HG02885 (cell line): ENCODE data around the gene ACTRT3.
"Not testable (repeated sequence)": the region's sequence is repeated elsewhere in the genome, so short reads cannot be mapped to it uniquely, and the experiment has no call there.

Source experiments
- ATAC-seq: cut with Tn5 transposase; IDR thresholded peaks from one replicate; pipeline ENCODE4 v1.9.1; 2021; ENCODE audit warnings: mild to moderate bottlenecking; ENCODE audit not compliant: unreplicated experiment, poor library complexity

The ACTRT3 gene

DNA sequence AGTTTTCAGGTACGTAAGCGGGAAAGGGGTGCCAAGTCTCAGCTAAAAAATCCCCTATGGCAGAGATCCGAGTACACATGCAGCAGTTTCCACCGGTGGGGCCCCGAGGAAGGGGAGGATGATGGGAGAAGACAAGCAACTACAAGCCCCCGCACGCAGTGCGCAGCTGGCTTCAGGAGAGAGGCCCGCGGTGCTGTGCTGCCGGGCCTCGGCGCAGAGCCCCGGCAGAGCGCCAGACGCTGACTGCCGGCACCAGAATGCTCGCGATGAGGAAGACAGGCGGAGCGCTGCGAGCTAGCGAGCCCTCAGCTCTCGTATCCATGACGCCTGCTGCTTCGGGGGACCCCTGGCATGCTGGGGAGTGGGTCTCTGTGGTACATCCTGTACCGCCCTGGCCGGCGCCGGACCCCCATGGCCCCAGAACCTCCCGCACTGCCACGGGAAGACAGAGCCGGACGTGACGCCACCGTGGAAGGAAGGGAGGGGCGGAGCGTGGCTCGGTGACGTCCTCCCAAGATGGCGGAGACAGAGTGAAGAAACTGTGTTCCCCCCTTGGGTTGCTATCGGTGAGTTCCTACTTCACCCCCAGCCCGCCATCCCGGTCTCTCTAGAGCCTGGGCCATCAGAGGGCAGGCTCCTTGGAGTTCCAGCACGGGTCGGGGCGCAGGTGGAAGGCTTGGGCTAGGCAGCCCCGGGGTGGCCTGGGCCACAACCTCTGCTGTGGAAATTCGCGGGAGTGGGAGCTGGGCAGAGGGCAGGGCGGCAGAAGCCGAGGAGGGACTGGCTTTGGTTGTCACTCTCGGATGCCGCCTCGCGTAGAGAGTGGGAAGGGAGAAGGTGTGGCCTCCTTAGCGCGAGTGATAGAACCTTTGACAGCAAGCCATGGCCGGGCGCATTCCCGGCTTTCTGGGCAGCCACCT lies 3.8 kb upstream of the ACTRT3 start, which contains the start of gene MYNN:
MYNN (plus strand) TSS at position 500 of the 920 bp plus-strand sequence. CDS start 900 bp downstream, outside the sequence.
- peak; percentile 85 for ATAC-seq

DNA sequence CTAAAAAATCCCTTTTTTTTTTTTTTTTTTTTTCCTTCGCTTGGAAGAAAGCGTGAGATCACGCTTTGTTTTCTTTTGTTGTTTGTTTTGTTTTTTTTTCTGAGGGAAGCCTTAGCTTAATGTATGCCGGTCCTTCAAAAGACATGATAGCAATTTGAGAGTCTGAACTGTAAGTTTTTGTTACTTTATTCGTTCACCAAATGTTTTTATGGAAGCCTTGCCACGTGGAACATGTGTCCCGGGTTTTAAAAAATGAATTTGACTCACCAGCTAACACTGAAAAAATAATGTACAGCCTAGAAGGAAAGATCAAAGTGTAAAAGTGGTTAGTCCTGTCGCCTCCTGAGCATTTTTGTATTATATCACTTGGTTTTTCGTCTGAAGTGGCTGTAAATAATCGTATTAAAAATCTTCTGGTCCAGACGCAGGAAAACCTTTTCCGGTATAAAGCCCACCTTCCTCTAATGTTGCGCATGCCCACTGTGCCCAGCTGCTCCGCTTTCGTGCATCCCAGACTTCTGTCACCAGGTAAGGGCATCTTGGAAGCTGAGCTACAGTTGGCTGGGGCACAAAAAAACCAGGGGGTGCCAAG lies 3.0 kb upstream of the ACTRT3 start:
- peak; percentile 18 for ATAC-seq

- ATAC-seq = peak; percentile 14
These were observed 2.3 kb upstream of the ACTRT3 start for GRCh38 chr3:169771497-169772304.

- peak; percentile 73 for ATAC-seq
These were observed 4.3 kb downstream of the ACTRT3 start, which contains the start of gene TERC for GRCh38 chr3:169764882-169765612. TSS of gene TERC (minus strand) at chr3:169765060.

DNA sequence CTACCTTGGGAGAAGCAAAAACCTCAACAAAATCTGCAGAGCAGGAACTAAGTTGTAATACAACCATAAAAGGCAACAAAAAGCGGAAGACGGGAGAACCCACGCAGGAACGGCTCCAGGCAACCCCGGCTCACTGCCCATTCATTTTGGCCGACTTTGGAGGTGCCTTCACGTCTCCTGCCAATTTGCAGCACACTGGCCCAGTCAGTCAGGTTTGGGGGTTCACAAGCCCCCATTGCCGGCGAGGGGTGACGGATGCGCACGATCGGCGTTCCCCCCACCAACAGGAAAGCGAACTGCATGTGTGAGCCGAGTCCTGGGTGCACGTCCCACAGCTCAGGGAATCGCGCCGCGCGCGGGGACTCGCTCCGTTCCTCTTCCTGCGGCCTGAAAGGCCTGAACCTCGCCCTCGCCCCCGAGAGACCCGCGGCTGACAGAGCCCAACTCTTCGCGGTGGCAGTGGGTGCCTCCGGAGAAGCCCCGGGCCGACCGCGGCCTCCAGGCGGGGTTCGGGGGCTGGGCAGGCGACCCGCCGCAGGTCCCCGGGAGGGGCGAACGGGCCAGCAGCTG lies 5.0 kb downstream of the ACTRT3 start:
- ATAC-seq = peak; percentile 46

DNA sequence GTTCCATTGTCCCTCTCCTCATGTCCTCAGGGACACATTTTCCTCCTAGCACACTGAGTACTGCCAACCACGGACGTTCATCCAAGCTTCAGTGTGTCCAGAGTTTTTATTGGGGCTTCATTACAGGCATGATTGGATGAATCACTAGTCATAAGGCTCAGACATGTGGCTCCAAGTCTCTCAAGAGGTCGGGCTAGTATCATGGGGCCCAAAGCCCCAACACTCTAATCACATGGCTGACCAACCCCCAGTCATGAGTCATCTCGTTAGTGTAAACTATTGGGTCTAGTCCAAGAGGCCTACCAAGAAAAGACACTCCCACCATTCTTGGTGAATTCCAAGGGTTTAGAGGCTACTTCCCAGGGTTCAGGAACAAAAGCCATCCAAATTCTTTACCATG lies 8.9 kb downstream of the ACTRT3 start:
- ATAC-seq = no peak

DNA sequence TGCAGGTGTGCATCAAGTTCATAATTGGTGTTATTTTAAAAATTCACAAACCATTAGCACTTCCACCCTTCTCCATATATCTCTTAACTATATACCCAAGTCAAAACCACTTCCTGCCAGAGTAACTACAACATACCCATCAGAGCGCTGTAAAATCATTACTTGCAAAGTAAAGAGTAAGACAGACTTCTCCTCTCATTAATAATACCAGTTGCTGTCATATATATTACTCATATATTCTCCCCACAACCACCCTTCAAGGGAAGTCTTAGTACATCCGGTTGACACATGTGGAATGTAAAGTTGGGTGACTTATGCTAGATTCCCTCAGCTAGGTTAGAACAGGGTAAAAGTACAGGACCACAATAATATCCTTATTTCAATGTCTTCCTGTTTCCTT lies 10.1 kb downstream of the ACTRT3 start:
- peak; percentile 58 for ATAC-seq

- ATAC-seq = no peak
These were observed 10.9 kb downstream of the ACTRT3 start for GRCh38 chr3:169758359-169758994.

- ATAC-seq = no peak
These were observed 13.9 kb downstream of the ACTRT3 start for GRCh38 chr3:169755488-169755887.

DNA sequence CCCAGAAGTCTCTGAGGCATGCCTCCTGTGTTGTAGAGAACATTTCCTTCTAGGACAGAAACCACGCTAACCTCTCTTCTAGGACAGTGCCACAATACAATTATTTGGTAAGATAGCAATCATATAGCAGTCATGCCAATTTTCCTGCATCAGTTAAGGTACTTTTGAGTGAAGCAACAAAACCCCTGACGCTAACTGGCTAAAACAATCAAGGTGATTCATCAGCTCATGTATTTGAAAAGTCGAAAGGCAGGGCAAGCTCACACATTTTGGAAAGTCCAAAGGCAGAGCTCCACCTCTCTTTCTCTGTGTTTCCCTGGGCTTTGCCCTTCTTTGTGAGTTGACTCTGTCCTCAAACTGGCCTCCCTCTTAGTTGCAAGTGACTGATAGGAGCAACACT lies 14.7 kb downstream of the ACTRT3 start:
- ATAC-seq = no peak

- no peak for ATAC-seq
These were observed 17.5 kb downstream of the ACTRT3 start for GRCh38 chr3:169751875-169752274.

DNA sequence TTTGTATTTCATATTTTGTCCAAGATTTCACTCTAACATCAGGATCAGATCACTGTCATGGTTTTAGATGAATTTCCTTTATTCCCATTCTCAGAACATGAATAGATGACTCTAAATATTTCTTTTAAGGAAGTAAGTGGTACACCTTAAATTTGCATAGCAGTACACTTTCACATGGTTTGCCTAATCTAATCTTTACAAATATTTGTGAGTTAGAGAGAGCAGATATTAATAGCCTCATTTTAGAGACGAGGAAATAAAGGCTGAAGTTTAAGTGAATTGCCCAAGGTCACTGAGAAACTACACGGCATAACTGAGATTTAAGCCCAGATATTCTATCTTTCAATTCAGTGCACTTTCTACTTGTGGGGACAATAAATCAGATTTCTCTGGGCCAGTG lies 18.7 kb downstream of the ACTRT3 start:
- ATAC-seq = peak; percentile 39

- ATAC-seq = peak; percentile 40
These were observed 20.7 kb downstream of the ACTRT3 start for GRCh38 chr3:169748670-169749069.

- ATAC-seq = no peak
These were observed 22.4 kb downstream of the ACTRT3 start for GRCh38 chr3:169746924-169747323.

DNA sequence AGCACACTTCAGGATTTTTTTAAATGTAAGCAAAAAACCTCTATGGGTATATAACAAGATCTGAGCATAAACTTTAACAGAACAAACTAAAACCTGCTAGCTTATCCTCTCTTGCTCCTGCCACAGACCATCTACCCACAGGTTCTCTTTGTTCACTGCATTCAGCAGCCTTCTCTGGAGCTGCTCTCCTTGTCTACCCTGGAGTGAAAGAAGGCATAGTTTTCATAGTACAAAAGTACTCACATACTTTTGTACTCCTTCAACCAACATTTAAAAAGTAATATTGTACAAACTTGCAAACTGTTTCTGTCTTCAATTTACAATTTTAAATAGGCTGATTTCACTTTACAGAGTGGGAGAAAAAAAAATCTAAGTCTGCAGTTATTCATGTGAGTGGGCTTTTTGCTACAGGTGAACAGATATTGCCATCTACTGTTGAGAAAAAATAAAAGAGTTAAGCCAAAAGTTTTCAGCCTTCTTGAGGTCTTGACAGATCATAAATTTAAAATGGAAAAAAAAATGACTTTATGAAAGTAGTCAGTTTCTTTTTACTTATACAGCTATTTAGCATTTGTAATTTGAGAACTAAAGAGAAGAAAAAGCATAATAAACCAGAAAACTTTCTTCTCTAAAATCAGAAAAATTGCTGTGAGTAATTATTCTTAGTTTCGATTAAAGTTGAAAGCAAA lies 24.9 kb downstream of the ACTRT3 start:
- no peak for ATAC-seq

DNA sequence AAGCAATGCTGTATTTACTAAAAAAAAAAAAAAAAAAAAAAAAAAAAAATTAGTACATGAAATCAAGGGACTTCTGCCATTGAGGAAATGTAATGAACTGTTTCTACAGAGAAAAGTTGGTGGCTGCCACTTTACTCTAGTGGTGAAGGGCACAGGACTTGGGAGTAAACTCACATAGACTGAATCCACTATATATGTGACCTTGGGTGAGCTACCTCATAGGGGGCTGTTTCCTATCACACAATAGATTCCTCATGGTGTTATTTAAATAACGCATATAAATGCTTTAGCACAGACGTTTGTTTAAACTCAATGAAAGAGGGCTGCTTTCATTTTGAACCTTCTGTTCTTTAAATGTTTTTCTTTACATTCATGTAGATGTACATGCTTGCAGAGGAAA lies 30.3 kb downstream of the ACTRT3 start:
- no peak for ATAC-seq

- ATAC-seq = not testable (repeated sequence)
These were observed 37.5 kb downstream of the ACTRT3 start for GRCh38 chr3:169731857-169732256.

DNA sequence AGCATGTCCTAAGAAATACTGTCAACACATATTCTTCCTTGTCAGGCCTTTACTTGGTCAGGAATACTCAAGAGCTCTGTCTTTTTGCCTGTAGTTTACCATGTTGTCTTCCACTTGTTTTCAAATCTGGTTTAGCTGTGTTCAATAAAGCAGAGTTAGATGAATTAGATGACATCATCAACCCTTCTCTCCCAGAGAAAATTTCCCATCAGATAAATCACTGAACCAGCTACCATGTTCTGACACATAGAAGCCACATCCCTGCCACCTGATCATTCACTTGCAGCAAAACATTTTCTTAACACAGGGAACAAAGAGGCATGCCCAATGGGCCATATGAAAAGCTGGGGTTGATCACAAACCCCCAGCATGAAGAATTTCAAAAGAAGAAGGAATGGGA lies 46.6 kb downstream of the ACTRT3 start:
- no peak for ATAC-seq

DNA sequence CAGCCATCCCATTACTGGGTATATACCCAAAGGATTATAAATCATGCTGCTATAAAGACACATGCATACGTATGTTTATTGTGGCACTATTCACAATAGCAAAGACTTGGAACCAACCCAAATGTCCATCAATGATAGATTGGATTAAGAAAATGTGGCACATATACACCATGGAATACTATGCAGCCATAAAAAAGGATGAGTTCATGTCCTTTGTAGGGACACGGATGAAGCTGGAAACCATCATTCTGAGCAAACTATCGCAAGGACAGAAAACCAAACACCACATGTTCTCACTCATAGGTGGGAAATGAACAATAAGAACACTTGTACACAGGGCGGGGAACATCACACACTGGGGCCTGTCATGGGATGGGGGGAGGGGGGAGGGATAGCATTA lies 50.9 kb downstream of the ACTRT3 start:
- ATAC-seq = not testable (repeated sequence)
